ENCODE results near the gene SOX6.
A peak's percentile ranks its signal among the peaks of the same experiment; 100 is the strongest.

The SOX6 gene

GRCh38 chr11:16191212-16191867 lies 165.0 kb downstream of the SOX6 start:
- no peak overlapping the region for H3K4me3 ChIP-seq (ENCODE audit: low read depth, low read length, poor library complexity, severe bottlenecking)
- no peak overlapping the region for H3K27ac ChIP-seq (ENCODE audit: low read depth, low read length, poor library complexity, severe bottlenecking)
- no peaks in the 10 kb centered on the region for H3K36me3 ChIP-seq (ENCODE audit: insufficient read depth, low read length)
- no peaks in the 10 kb centered on the region for H3K9me2 ChIP-seq (ENCODE audit: low read depth, low read length)
- H3K9me3 ChIP-seq (ENCODE audit: low read length) = no peaks in the 10 kb centered on the region
- H3K4me2 ChIP-seq (ENCODE audit: low read length) = no peak overlapping the region
- no peaks in the 10 kb centered on the region for H3K27me3 ChIP-seq (ENCODE audit: insufficient read depth, low read length)
- no peaks in the 10 kb centered on the region for H3K4me1 ChIP-seq (ENCODE audit: insufficient read depth, low read length, severe bottlenecking)
- H2AFZ ChIP-seq (ENCODE audit: low read length) = no peak overlapping the region
- TF ChIP-seq EZH2 (IDR thresholded peaks at IDR 0.05; ENCODE audit: borderline replicate concordance, low read length) (no peak), CTCF (IDR thresholded peaks at IDR 0.05; ENCODE audit: low read length) (peak; percentile 11; the same call in 1 of the 2 replicates)
- no peak overlapping the region for H3K9ac ChIP-seq (ENCODE audit: low read length)
- no peaks in the 10 kb centered on the region for H3F3A ChIP-seq (ENCODE audit: insufficient read depth, low read length)
- no peaks in the 10 kb centered on the region for H4K20me1 ChIP-seq (ENCODE audit: insufficient read depth, low read length)
- H3K79me2 ChIP-seq (ENCODE audit: insufficient read depth, low read length) = no peaks in the 10 kb centered on the region

DNA sequence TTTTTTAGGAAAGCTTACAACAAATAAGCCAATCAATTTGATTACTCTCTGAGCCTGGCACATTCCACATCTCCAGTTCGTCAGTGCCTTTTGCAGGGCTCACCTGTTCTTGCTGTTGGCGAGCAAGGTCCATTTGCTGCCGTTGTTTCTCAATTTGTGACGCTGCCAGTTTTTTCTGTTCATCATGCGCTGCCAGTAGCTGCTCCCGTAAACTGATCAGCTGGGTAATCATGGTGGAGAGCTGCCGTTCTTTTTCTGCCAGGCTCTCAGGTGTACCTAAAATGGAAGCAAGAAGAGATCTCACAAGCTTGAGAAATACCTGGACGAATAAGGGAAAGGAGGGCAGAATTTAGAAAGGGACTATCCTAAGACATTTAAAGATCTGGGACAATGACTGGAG lies 169.7 kb downstream of the SOX6 start:
- H3K4me2 ChIP-seq (ENCODE audit: low read length) = no peak overlapping the region
- no peaks in the 10 kb centered on the region for H3K36me3 ChIP-seq (ENCODE audit: insufficient read depth, low read length)
- H3K9me3 ChIP-seq (ENCODE audit: low read length) = no peaks in the 10 kb centered on the region
- no peaks in the 10 kb centered on the region for H3K4me1 ChIP-seq (ENCODE audit: insufficient read depth, low read length, severe bottlenecking)
- no peak overlapping the region for H3K4me3 ChIP-seq (ENCODE audit: low read depth, low read length, poor library complexity, severe bottlenecking)
- H3K27me3 ChIP-seq (ENCODE audit: insufficient read depth, low read length) = no peaks in the 10 kb centered on the region
- H3K27ac ChIP-seq (ENCODE audit: low read depth, low read length, poor library complexity, severe bottlenecking) = no peak overlapping the region
- H3K9me2 ChIP-seq (ENCODE audit: low read depth, low read length) = no peaks in the 10 kb centered on the region
- H3K79me2 ChIP-seq (ENCODE audit: insufficient read depth, low read length) = no peaks in the 10 kb centered on the region
- H3F3A ChIP-seq (ENCODE audit: insufficient read depth, low read length) = no peaks in the 10 kb centered on the region
- TF ChIP-seq EZH2 (IDR thresholded peaks at IDR 0.05; ENCODE audit: borderline replicate concordance, low read length) (no peak), CTCF (IDR thresholded peaks at IDR 0.05; ENCODE audit: low read length) (no peak)
- H4K20me1 ChIP-seq (ENCODE audit: insufficient read depth, low read length) = no peaks in the 10 kb centered on the region
- H2AFZ ChIP-seq (ENCODE audit: low read length) = no peak overlapping the region
- no peak overlapping the region for H3K9ac ChIP-seq (ENCODE audit: low read length)

- no peak overlapping the region for H3K27ac ChIP-seq (ENCODE audit: low read depth, low read length, poor library complexity, severe bottlenecking)
These were observed 171.3 kb downstream of the SOX6 start for GRCh38 chr11:16185042-16185441.

More at GRCh38 chr11:16185042-16185441, 171.3 kb downstream of the SOX6 start:
- Histone ChIP-seq H3K9me3 (ENCODE audit: low read length) (no peaks in the 10 kb centered on the region), H3K27me3 (ENCODE audit: insufficient read depth, low read length) (no peaks in the 10 kb centered on the region), H3K4me2 (ENCODE audit: low read length) (no peak overlapping the region), H3K9ac (ENCODE audit: low read length) (no peak overlapping the region), H3K36me3 (ENCODE audit: insufficient read depth, low read length) (no peaks in the 10 kb centered on the region), H3K79me2 (ENCODE audit: insufficient read depth, low read length) (no peaks in the 10 kb centered on the region), H3K4me3 (ENCODE audit: low read depth, low read length, poor library complexity, severe bottlenecking) (no peak overlapping the region), H3K4me1 (ENCODE audit: insufficient read depth, low read length, severe bottlenecking) (no peaks in the 10 kb centered on the region), H4K20me1 (ENCODE audit: insufficient read depth, low read length) (no peaks in the 10 kb centered on the region), H3K9me2 (ENCODE audit: low read depth, low read length) (no peaks in the 10 kb centered on the region), H3F3A (ENCODE audit: insufficient read depth, low read length) (no peaks in the 10 kb centered on the region), H2AFZ (ENCODE audit: low read length) (no peak overlapping the region)
- TF ChIP-seq CTCF (IDR thresholded peaks at IDR 0.05; ENCODE audit: low read length) (no peak), EZH2 (IDR thresholded peaks at IDR 0.05; ENCODE audit: borderline replicate concordance, low read length) (no peak)
